ENCODE measurements around the gene IVNS1ABP.
"Not testable (repeated sequence)": the region's sequence is repeated elsewhere in the genome, so short reads cannot be mapped to it uniquely, and the experiment has no call there.

IVNS1ABP gene

DNA sequence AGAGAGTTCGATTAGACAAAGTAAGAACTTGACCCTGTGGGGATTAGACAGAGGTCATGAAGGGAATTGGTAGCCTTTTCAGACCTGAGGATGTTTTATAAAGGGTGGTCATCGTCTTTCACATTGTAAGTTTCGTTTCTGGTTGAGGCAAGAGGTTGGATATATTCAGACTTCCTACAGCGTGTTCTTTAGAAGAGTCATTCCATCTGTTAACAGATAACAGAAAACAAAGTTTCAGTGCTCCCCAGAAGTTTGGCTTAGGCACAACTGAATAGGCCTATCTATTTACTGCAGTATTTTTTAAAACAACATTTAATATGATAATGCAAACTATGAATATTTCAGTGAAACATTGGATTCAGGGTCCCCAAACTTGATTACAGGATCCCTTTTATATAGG is 17.1 kb upstream of the IVNS1ABP start:
- no peak for DNase-seq (ENCODE audit: insufficient read length, low spot score)
- TF ChIP-seq, protein P1, sequence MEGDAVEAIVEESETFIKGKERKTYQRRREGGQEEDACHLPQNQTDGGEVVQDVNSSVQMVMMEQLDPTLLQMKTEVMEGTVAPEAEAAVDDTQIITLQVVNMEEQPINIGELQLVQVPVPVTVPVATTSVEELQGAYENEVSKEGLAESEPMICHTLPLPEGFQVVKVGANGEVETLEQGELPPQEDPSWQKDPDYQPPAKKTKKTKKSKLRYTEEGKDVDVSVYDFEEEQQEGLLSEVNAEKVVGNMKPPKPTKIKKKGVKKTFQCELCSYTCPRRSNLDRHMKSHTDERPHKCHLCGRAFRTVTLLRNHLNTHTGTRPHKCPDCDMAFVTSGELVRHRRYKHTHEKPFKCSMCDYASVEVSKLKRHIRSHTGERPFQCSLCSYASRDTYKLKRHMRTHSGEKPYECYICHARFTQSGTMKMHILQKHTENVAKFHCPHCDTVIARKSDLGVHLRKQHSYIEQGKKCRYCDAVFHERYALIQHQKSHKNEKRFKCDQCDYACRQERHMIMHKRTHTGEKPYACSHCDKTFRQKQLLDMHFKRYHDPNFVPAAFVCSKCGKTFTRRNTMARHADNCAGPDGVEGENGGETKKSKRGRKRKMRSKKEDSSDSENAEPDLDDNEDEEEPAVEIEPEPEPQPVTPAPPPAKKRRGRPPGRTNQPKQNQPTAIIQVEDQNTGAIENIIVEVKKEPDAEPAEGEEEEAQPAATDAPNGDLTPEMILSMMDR (IDR thresholded peaks at IDR 0.05; ENCODE audit: insufficient read depth, missing control alignments), result no peak
- no peak for FAIRE-seq

DNA sequence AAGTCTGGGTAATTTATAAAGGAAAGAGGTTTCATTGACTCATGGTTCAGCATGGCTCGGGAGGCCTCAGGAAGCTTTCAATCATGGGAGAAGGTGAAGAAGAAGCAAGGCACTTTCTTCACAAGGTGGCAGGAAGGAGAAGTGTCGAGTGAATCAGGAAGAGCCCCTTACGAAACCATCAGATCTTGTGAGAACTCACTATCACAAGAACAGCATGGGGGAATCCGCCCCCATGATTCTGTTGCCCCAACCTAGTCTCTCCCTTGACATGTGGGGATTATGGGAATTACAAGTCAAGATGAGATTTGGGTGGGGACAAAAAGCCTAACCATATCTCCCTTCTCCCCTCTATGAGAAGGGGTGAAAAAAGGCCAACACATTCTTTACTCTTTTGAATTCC is 11.2 kb upstream of the IVNS1ABP start:
- TF ChIP-seq, protein P1 (IDR thresholded peaks at IDR 0.05; ENCODE audit: insufficient read depth, missing control alignments), result no peak
- DNase-seq (ENCODE audit: insufficient read length, low spot score), result no peak
- FAIRE-seq, result no peak

DNA sequence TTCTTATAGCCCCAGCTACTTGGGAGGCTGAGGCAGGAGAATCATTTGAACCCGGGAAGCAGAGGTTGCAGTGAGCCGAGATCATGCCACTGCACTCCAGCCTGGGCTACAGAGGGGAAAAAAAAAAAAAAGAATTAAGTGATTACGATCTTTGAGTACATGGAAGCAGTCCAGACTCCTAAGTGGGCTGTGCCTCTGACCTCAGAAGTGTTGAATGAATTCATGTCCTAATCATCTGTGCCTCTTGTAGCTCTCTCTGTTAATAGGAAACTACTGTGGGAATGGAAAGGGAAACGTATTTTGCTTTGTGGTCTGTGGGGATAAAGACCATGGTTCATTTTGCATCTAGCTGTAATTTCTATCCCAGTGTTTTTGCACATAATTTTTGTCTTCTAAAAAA is 8.4 kb upstream of the IVNS1ABP start:
- FAIRE-seq (no peak), DNase-seq (ENCODE audit: insufficient read length, low spot score) (no peak)
- TF ChIP-seq, protein P1 (IDR thresholded peaks at IDR 0.05; ENCODE audit: insufficient read depth, missing control alignments), result no peak

DNA sequence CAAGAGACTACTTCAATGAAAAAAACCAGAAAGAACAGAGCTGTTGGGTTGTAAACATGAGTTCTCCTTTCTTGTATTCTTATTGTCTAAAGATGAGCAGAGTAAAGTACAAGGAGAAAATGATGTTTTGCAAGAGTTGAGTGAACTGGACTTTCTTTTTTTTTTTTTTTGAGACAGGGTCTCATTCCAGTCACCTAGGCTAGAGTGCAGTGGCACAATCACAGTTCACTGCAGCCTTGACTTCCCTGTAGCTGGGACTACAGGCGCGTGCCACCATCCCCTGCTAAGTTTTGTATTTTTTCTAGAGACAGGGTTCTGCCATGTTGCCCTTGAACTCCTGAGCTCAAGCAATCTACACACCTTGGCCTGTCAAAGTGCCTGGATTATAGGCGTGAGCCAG is 7.1 kb upstream of the IVNS1ABP start:
- no peak for FAIRE-seq
- no peak for DNase-seq (ENCODE audit: insufficient read length, low spot score)
- TF ChIP-seq, protein P1 (IDR thresholded peaks at IDR 0.05; ENCODE audit: insufficient read depth, missing control alignments), result no peak

DNA sequence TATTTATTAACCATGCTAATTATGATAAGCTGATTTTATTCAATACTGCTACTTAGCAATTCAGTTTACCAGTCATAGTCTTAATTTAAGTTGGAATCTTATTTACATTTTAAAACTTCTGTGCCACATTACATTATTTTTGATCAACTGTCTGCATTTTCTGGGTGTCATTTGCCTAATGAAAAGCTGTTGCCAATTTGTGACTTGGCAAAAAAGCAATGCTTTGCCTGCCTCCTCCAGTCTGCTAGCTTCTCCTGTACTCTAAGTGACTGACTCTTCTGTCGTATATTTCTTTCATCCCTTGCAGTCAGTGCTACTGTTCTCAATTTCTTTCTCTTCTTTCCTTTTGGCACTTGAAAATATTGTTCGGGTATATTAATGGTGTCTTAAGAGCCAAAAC is 5.6 kb upstream of the IVNS1ABP start:
- FAIRE-seq, result no peak
- TF ChIP-seq, protein P1 (IDR thresholded peaks at IDR 0.05; ENCODE audit: insufficient read depth, missing control alignments), result no peak

DNA sequence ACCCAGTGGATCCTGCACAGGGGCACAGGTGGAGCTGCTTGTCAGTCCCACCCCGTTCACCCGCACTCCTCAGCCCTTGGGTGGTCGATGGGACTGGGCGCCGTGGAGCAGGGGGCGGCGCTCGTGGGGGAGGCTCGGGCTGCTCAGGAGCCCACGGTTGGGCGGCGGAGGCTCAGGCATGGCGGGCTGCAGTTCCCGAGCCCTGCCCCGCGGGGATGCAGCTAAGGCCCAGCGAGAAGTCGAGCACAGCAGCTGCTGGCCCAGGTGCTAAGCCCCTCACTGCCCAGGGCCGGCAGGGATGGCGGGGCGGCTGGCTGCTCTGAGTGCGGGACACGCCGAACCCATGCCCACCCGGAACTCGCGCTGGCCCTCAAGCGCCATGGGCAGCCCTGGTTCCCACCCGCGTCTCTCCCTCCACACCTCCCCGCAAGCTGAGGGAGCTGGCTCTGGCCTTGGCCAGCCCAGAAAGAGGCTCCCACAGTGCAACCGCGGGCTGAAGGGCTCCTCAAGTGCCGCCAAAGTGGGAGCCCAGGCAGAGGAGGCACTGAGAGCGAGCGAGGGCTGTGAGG is 4.7 kb upstream of the IVNS1ABP start:
- not testable (repeated sequence) for DNase-seq (ENCODE audit: insufficient read length, low spot score); FAIRE-seq

More for the DNA sequence above, 5.6 kb upstream of the IVNS1ABP start:
- no peak for DNase-seq (ENCODE audit: insufficient read length, low spot score)

DNA sequence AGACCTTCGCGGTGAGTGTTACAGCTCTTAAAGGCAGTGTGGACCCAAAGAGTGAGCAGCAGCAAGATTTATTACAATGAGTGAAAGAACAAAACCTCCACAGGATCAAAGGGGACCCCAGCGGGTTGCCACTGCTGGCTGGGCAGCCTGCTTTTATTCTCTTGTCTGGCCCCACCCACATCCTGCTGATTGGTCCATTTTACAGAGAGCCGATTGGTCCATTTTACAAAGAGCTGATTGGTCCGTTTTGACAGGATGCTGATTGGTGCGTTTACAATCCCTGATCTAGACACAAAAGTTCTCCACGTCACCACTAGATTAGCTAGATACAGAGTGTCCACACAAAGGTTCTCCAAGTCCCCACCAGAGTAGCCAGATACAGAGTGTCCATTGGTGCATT is 4.1 kb upstream of the IVNS1ABP start:
- not testable (repeated sequence) for DNase-seq (ENCODE audit: insufficient read length, low spot score); FAIRE-seq

DNA sequence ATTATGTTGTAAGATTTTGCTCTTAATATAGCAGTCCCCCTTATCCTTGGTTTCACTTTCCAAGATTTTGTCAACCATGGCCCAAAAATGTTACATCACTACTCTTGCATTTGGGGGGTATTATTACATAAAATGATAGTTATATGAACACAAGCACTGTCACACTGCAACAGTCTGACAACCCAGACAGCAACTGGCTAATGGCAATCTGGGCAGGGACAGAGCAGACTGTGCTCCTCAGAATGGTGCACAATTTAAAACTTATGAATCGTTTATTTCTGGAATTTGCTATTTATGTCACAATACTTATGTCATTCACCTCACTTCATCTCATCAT is 2.1 kb upstream of the IVNS1ABP start:
- FAIRE-seq (no peak), DNase-seq (ENCODE audit: insufficient read length, low spot score) (no peak)
- TF ChIP-seq, protein P1 (IDR thresholded peaks at IDR 0.05; ENCODE audit: insufficient read depth, missing control alignments), result no peak

Measured in D721Med (cell line).